ENCODE measurements around the gene GRIN2D.
"Not testable (repeated sequence)": the region's sequence is repeated elsewhere in the genome, so short reads cannot be mapped to it uniquely, and the experiment has no call there.

The GRIN2D gene

GRCh38 chr19:48371771-48372170 lies 21.7 kb upstream of the GRIN2D start:
- DNase-seq (ENCODE audit: low spot score): not testable (repeated sequence)

GRCh38 chr19:48372904-48373303 lies 20.6 kb upstream of the GRIN2D start:
- peak; percentile 65 for DNase-seq (ENCODE audit: low spot score)

GRCh38 chr19:48373567-48373966 lies 19.9 kb upstream of the GRIN2D start:
- no peak for DNase-seq (ENCODE audit: low spot score)

- no peak for DNase-seq (ENCODE audit: low spot score)
These were observed 15.3 kb upstream of the GRIN2D start for GRCh38 chr19:48378194-48378570.

- DNase-seq (ENCODE audit: low spot score): no peak
These were observed 14.4 kb upstream of the GRIN2D start for GRCh38 chr19:48379058-48379457.

- no peak for DNase-seq (ENCODE audit: low spot score)
These were observed 12.1 kb upstream of the GRIN2D start for GRCh38 chr19:48381178-48381950.

GRCh38 chr19:48382286-48382685 lies 11.2 kb upstream of the GRIN2D start:
- no peak for DNase-seq (ENCODE audit: low spot score)

GRCh38 chr19:48385461-48386087 lies 7.9 kb upstream of the GRIN2D start:
- DNase-seq (ENCODE audit: low spot score): no peak

- no peak for DNase-seq (ENCODE audit: low spot score)
These were observed 6.5 kb upstream of the GRIN2D start for GRCh38 chr19:48386981-48387380.

- no peak for DNase-seq (ENCODE audit: low spot score)
These were observed 3.0 kb upstream of the GRIN2D start for GRCh38 chr19:48390188-48391099.

- peak; percentile 79 for DNase-seq (ENCODE audit: low spot score)
These were observed 2.1 kb upstream of the GRIN2D start, which contains the start of gene KDELR1 for GRCh38 chr19:48391100-48392005. Gene KDELR1, minus strand, starts transcription at chr19:48391551. Its CDS starts 193 bp downstream, at chr19:48391358.

GRCh38 chr19:48392006-48392344 lies 1.5 kb upstream of the GRIN2D start:
- DNase-seq (ENCODE audit: low spot score): not testable (repeated sequence)

GRCh38 chr19:48392860-48393558 lies 459 bp upstream of the GRIN2D start:
- no peak for DNase-seq (ENCODE audit: low spot score)

- no peak for DNase-seq (ENCODE audit: low spot score)
These were observed 1.1 kb downstream of the GRIN2D start for GRCh38 chr19:48394331-48395169.

- DNase-seq (ENCODE audit: low spot score): no peak
These were observed 1.6 kb downstream of the GRIN2D start for GRCh38 chr19:48395170-48395455.

- no peak for DNase-seq (ENCODE audit: low spot score)
These were observed 2.0 kb downstream of the GRIN2D start for GRCh38 chr19:48395499-48395898.

- no peak for DNase-seq (ENCODE audit: low spot score)
These were observed 2.8 kb downstream of the GRIN2D start for GRCh38 chr19:48396016-48396823.

- no peak for DNase-seq (ENCODE audit: low spot score)
These were observed 3.3 kb downstream of the GRIN2D start for GRCh38 chr19:48396824-48397176.
